ENCODE results near the gene APOLD1.

The APOLD1 gene

GRCh38 chr12:12796928-12797793, 11.7 kb downstream of the APOLD1 start:
- TF ChIP-seq CTCF (IDR thresholded peaks at IDR 0.05) = no peak

- TF ChIP-seq CTCF (IDR thresholded peaks at IDR 0.05) = no peak
Observed at GRCh38 chr12:12797794-12798152, 12.3 kb downstream of the APOLD1 start.

GRCh38 chr12:12798480-12798879, 13.0 kb downstream of the APOLD1 start:
- TF ChIP-seq CTCF (IDR thresholded peaks at IDR 0.05) = no peak

GRCh38 chr12:12799163-12799920, 13.9 kb downstream of the APOLD1 start:
- TF ChIP-seq CTCF (IDR thresholded peaks at IDR 0.05) = no peak

- TF ChIP-seq CTCF (IDR thresholded peaks at IDR 0.05) = no peak
Observed at GRCh38 chr12:12800406-12801180, 15.1 kb downstream of the APOLD1 start.

- TF ChIP-seq CTCF (IDR thresholded peaks at IDR 0.05) = no peak
Observed at GRCh38 chr12:12803186-12803585, 17.7 kb downstream of the APOLD1 start.

- TF ChIP-seq CTCF (IDR thresholded peaks at IDR 0.05) = no peak
Observed at GRCh38 chr12:12804011-12804410, 18.6 kb downstream of the APOLD1 start.
